Tibial nerve (tissue), 4 donors: ENCODE data around the gene CDX1. TPM values are rescaled to one million over a fixed set of nuclear protein-coding genes. Genes with fewer than 3 reads are reported as not detected.

Source experiments
- DNase-seq, 2 donors: peaks; one replicate each; pipeline ENCODE4 v3.0.0-alpha.2; 2019; ENCODE audit warnings: low spot score in 2 of 2
- H3K27ac ChIP-seq, 4 donors: fragments of 200-600 bp; sonication (generic) in 3 of 4; one replicate each; pipeline ENCODE4 v1.5.1; 2017 to 2019; ENCODE audit warnings: mild to moderate bottlenecking in 1 of 4
- H3K27me3 ChIP-seq, 2 donors: fragments of 200-600 bp; sonication (generic) in 1 of 2; one replicate each; pipeline versions ENCODE4 v1.5.1 to v1.6.0; 2017 to 2019
- H3K36me3 ChIP-seq, 3 donors: fragments of 200-600 bp; sonication (generic); one replicate each; pipeline ENCODE4 v1.5.1; 2018 to 2019
- H3K4me1 ChIP-seq, 4 donors: fragments of 200-600 bp; sonication (generic) in 3 of 4; one replicate each; pipeline ENCODE4 v1.5.1; 2017 to 2019
- H3K4me3 ChIP-seq, 4 donors: fragments of 200-600 bp; sonication (generic) in 3 of 4; one replicate each; pipeline ENCODE4 v1.5.1; 2017 to 2019; ENCODE audit warnings: mild to moderate bottlenecking in 1 of 4, moderate library complexity in 1 of 4
- H3K9me3 ChIP-seq, 4 donors: fragments of 200-600 bp; sonication (generic) in 3 of 4; one replicate each; pipeline ENCODE4 v1.5.1; 2017 to 2019
- EP300 ChIP-seq, 2 donors: sonication (generic); formaldehyde crosslinking; IDR thresholded peaks; one replicate each; pipeline ENCODE4 v1.6.1; 2017; ENCODE audit warnings: antibody characterized with exemption in 2 of 2, mild to moderate bottlenecking in 1 of 2
- POLR2A ChIP-seq, 2 donors: fragments of 450-650 bp; IDR thresholded peaks; one replicate each; pipeline ENCODE4 v1.6.1; 2017; ENCODE audit warnings: antibody characterized with exemption in 2 of 2, mild to moderate bottlenecking in 2 of 2, moderate library complexity in 2 of 2
- WGBS, 2 donors: methylation state at CpG; one replicate each; pipeline ENCODE4 v1.1.5; 2018; 5-methylcytosine and 5-hydroxymethylcytosine counted together
- total RNA-seq, 4 donors: library from RNA; depleted of rRNA; stranded (reverse); fragments of >200 nt; gene quantifications; one replicate each; pipeline ENCODE4 v1.1.0, GENCODE V29; 2016
- TF ChIP-seq, protein P1 (sequence below), 5 experiments: fragments of 200-600 bp in 3 of 5; fragments of 450-650 bp in 2 of 5; sonication (generic) in 3 of 5; IDR thresholded peaks; one replicate each; pipeline ENCODE4 v1.5.1; 2016 to 2019; ENCODE audit warnings: antibody characterized with exemption in 5 of 5, mild to moderate bottlenecking in 3 of 5, moderate library complexity in 2 of 5

CDX1 gene
- total RNA-seq, 4 donors from 2014 or later = 0.22 to 2.5 TPM; not detected in 2

DNA sequence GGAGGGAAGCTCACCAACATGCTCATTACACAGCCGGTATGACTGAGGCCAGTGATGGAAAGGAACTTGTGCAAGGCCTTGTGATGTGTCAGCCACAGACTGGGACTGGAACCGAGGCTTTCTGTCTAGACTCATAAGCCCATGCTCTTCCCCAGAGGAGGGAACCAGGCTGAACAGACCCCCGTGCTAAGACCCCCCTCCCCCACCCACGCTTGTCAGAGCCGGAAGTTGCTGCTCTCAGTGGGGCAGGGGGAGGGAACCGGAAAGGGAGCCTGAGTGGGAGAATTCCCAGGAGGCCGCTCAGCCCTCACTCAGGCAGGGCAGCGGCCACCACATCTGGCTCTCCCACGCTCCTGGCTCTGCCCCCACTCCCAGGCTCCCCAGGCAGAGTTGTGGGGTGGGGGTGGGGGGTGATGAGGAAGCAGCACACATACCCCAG, 6.8 kb upstream of the CDX1 start:
- Histone ChIP-seq H3K27ac (peak overlapping the region; percentile 46 to 99 (median 82)), H3K36me3 (no peaks in the 10 kb centered on the region), H3K9me3 (no peaks in the 10 kb centered on the region), H3K4me3 (no peak overlapping the region), H3K4me1 (peaks cover 0 to 84% (median 19%) of the 10 kb centered on the region in 4 donors), H3K27me3 (no peaks in the 10 kb centered on the region)
- DNase-seq = no peak
- TF ChIP-seq, protein P1, sequence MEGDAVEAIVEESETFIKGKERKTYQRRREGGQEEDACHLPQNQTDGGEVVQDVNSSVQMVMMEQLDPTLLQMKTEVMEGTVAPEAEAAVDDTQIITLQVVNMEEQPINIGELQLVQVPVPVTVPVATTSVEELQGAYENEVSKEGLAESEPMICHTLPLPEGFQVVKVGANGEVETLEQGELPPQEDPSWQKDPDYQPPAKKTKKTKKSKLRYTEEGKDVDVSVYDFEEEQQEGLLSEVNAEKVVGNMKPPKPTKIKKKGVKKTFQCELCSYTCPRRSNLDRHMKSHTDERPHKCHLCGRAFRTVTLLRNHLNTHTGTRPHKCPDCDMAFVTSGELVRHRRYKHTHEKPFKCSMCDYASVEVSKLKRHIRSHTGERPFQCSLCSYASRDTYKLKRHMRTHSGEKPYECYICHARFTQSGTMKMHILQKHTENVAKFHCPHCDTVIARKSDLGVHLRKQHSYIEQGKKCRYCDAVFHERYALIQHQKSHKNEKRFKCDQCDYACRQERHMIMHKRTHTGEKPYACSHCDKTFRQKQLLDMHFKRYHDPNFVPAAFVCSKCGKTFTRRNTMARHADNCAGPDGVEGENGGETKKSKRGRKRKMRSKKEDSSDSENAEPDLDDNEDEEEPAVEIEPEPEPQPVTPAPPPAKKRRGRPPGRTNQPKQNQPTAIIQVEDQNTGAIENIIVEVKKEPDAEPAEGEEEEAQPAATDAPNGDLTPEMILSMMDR (IDR thresholded peaks at IDR 0.05) = no peak
- no peak for TF ChIP-seq POLR2A (IDR thresholded peaks at IDR 0.05)
- TF ChIP-seq EP300 (IDR thresholded peaks at IDR 0.05) = no peak
- WGBS, 2 donors = 25 to 29% methylated on average over 3 to 8 of the region's 9 CpGs

DNA sequence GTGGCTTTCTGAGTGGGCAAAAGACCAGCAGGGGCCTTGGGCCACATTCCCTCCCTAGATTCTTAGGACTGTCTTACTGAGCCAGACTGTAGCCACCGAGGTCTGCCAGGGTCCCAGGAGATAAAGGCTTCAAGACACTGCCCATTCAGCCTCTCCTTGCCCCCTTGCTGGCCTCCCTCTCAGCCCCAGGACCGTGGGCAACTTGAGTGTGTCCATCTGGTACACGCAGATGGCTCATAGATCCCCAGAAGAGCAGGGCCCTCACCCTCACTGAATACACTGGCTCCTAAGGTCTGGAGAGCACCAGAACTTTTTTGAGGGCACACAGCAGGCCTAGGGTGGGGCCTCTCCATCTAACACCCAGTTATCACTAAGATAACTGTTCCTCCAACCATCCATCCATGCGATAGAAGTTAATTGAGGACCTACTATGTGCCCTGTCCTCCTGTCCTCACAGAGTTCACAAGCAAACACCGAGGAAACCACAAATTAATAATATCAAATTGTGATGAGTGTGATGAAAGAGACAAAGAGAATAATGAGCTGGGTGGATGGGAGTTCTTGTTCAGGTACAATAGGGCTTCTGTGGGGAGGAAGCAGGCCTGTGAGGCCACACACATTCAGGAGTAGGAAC, 6.0 kb upstream of the CDX1 start:
- TF ChIP-seq EP300 (IDR thresholded peaks at IDR 0.05) (no peak), POLR2A (IDR thresholded peaks at IDR 0.05) (no peak)
- TF ChIP-seq, protein P1 (IDR thresholded peaks at IDR 0.05) = no peak
- no peaks in the 10 kb centered on the region for H3K9me3 ChIP-seq
- 57 to 64% methylated on average over 5 of the region's 5 CpGs for WGBS, 2 donors
- H3K36me3 ChIP-seq = no peaks in the 10 kb centered on the region
- peak overlapping the region; percentile 46 to 99 (median 82) for H3K27ac ChIP-seq
- no peak for DNase-seq
- no peaks in the 10 kb centered on the region for H3K27me3 ChIP-seq
- no peak overlapping the region for H3K4me3 ChIP-seq
- peaks cover 0 to 92% (median 19%) of the 10 kb centered on the region in 4 donors for H3K4me1 ChIP-seq

DNA sequence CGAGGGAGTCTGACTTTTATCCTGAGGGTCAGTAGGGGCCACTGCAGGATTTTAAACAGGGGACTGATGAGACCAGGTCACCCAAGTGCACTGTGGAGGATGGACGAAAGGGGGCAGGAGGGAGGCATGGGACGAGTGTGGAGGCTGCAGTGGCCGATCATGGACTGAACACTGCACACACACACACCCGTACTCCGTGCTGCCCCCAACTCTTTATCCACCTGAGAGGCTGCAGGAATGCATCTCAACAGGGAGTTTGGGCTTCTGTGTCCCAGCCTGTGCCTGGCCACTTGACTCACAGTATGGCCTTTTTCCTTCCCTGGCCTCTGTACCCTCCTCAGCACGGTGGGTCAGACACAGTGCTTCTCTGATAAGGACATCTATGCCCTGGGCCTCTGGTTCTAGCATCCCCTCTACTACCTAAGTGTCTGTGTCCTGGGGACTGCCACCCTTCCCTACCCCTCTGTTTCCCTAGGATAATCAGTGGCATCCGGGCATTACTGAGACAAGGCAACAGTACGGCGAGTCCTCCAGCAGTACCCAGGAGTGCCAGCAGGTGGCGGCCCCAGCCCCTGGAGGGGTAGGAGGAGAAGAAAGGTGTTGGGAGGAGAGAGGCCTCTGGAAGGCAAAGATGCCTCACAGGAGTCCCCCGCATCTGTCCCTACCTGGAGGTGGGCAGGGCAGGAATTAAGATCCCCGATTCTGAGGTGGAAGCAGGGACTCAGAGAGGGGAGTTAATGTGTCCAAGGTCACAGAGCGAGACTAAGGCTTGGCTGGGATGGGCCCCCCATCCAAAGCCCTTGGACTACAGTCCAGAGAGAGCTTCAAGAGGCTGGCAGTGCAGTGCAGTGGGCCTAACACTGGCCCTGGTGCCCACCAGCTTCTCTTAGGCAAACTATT, 5.1 kb upstream of the CDX1 start:
- TF ChIP-seq, protein P1 (IDR thresholded peaks at IDR 0.05) = peak; percentile 84 to 93 (median 91)
- no peak for TF ChIP-seq POLR2A (IDR thresholded peaks at IDR 0.05)
- Histone ChIP-seq H3K9me3 (no peaks in the 10 kb centered on the region), H3K27ac (peak overlapping the region in 3 of 4 donors; percentile 68 to 99 (median 97)), H3K4me3 (no peak overlapping the region), H3K27me3 (peaks cover 0 to 3% of the 10 kb centered on the region in 2 donors), H3K4me1 (peaks cover 0 to 85% (median 16%) of the 10 kb centered on the region in 4 donors), H3K36me3 (no peaks in the 10 kb centered on the region)
- DNase-seq = peak; percentile 79 to 91
- 41 to 47% methylated on average over 14 of the region's 14 CpGs for WGBS, 2 donors

DNA sequence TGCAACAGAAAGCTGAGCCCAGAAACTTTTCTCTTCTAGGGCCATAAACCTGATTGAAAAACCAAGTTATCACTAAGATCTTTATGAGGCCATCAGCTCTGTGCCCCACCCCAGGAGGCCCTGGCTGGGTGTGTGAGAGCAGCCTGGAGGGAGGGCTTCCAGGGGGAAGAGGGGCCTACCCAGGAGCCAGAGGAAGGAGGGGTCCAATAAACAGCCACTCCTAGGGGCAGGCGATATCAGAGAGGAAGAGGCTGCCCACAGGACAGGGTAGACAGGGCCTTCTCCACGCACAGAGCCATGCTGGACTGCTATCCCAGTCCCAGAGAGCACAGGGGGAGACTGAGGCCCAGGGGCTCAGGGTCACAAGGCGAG, 4.5 kb upstream of the CDX1 start:
- no peak overlapping the region for H3K4me3 ChIP-seq
- TF ChIP-seq, protein P1 (IDR thresholded peaks at IDR 0.05) = no peak
- TF ChIP-seq EP300 (IDR thresholded peaks at IDR 0.05) = no peak
- TF ChIP-seq POLR2A (IDR thresholded peaks at IDR 0.05) = no peak
- no peaks in the 10 kb centered on the region for H3K9me3 ChIP-seq
- H3K36me3 ChIP-seq = no peaks in the 10 kb centered on the region
- H3K27ac ChIP-seq = peak overlapping the region in 3 of 4 donors; percentile 8 to 97 (median 46)
- peaks cover 0 to 8% of the 10 kb centered on the region in 2 donors for H3K27me3 ChIP-seq
- DNase-seq = no peak
- WGBS, 2 donors = 94 to 100% methylated on average over 3 of the region's 3 CpGs
- H3K4me1 ChIP-seq = peaks cover 0 to 84% (median 15%) of the 10 kb centered on the region in 4 donors

DNA sequence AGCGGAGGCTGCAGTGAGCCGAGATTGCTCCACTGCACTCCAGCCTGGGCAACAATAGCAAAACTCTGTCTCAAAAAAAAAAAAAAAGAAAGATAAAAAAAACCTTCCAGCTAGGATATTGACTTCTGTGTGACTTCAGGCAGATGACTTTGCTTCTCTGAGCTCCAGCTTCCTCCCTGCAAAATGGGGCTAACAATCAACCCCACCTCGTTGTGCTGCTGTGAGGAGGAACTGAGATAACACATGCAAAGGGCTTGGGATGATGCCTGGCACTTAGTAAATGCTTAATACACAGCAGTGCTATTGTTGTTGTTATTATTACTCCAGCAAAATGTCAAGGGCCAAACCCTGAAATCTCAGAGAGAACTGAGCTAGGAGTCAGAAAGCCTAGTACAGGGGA, 3.5 kb upstream of the CDX1 start:
- H3K36me3 ChIP-seq = no peaks in the 10 kb centered on the region
- peaks cover 0 to 16% of the 10 kb centered on the region in 2 donors for H3K27me3 ChIP-seq
- WGBS, 2 donors = 63 to 74% methylated on average over 3 of the region's 3 CpGs
- no peak for DNase-seq
- peak overlapping the region in 3 of 4 donors; percentile 64 to 73 (median 70) for H3K27ac ChIP-seq
- H3K4me1 ChIP-seq = peaks cover 0 to 75% (median 13%) of the 10 kb centered on the region in 4 donors
- TF ChIP-seq, protein P1 (IDR thresholded peaks at IDR 0.05) = no peak
- TF ChIP-seq EP300 (IDR thresholded peaks at IDR 0.05) (no peak), POLR2A (IDR thresholded peaks at IDR 0.05) (no peak)
- H3K4me3 ChIP-seq = no peak overlapping the region
- no peaks in the 10 kb centered on the region for H3K9me3 ChIP-seq
